Inflammatory macrophage (primary cell): ENCODE data around the gene SLC7A14.
"Not testable (repeated sequence)": the region's sequence is repeated elsewhere in the genome, so short reads cannot be mapped to it uniquely, and the experiment has no call there.

Experiments used
- DNase-seq, 2 donors: peaks; one replicate each; pipeline ENCODE4 v3.0.0-alpha.2; 2020 to 2022

Gene SLC7A14

GRCh38 chr3:170593634-170594033, 7.8 kb upstream of the SLC7A14 start:
- DNase-seq, result no peak

- DNase-seq, result no peak
Observed at GRCh38 chr3:170589113-170589512, 3.2 kb upstream of the SLC7A14 start.

GRCh38 chr3:170585008-170585936, 603 bp downstream of the SLC7A14 start:
- no peak for DNase-seq

GRCh38 chr3:170584585-170585007, 1.3 kb downstream of the SLC7A14 start:
- DNase-seq, result peak; percentile 12 to 21

GRCh38 chr3:170579646-170580045, 6.2 kb downstream of the SLC7A14 start:
- no peak for DNase-seq

- no peak for DNase-seq
Observed at GRCh38 chr3:170572665-170573253, 13.1 kb downstream of the SLC7A14 start.

GRCh38 chr3:170567598-170567997, 18.3 kb downstream of the SLC7A14 start:
- not testable (repeated sequence) for DNase-seq

GRCh38 chr3:170566413-170566812, 19.5 kb downstream of the SLC7A14 start:
- DNase-seq, result no peak

- no peak for DNase-seq
Observed at GRCh38 chr3:170565495-170565894, 20.4 kb downstream of the SLC7A14 start.

- no peak for DNase-seq
Observed at GRCh38 chr3:170564664-170565063, 21.2 kb downstream of the SLC7A14 start.

- no peak for DNase-seq
Observed at GRCh38 chr3:170563712-170564423, 22.0 kb downstream of the SLC7A14 start.

- DNase-seq, result no peak
Observed at GRCh38 chr3:170562080-170562479, 23.8 kb downstream of the SLC7A14 start.

GRCh38 chr3:170560717-170561382, 25.0 kb downstream of the SLC7A14 start:
- DNase-seq, result no peak

GRCh38 chr3:170560296-170560695, 25.6 kb downstream of the SLC7A14 start:
- DNase-seq, result no peak

- no peak for DNase-seq
Observed at GRCh38 chr3:170558427-170558826, 27.4 kb downstream of the SLC7A14 start.

GRCh38 chr3:170555329-170555728, 30.5 kb downstream of the SLC7A14 start:
- DNase-seq, result no peak

GRCh38 chr3:170553788-170554757, 31.8 kb downstream of the SLC7A14 start:
- no peak for DNase-seq

GRCh38 chr3:170551252-170551651, 34.6 kb downstream of the SLC7A14 start:
- DNase-seq, result no peak

GRCh38 chr3:170542704-170543103, 43.2 kb downstream of the SLC7A14 start:
- no peak for DNase-seq

GRCh38 chr3:170539897-170540296, 46.0 kb downstream of the SLC7A14 start:
- DNase-seq, result no peak

GRCh38 chr3:170536712-170537111, 49.2 kb downstream of the SLC7A14 start:
- DNase-seq, result no peak

- DNase-seq, result no peak
Observed at GRCh38 chr3:170534227-170534626, 51.6 kb downstream of the SLC7A14 start.
